Raji (cell line): ENCODE data around the gene ARHGAP4.

Source experiments
- POLR2A ChIP-seq: IDR thresholded peaks from 2 replicates; pipeline ENCODE4 v1.6.1; 2011; ENCODE audit warnings: low read depth, low read length, control low read depth; ENCODE audit not compliant: insufficient read depth

The ARHGAP4 gene

GRCh38 chrX:153953342-153953830, 27.3 kb upstream of the ARHGAP4 start:
- TF ChIP-seq POLR2A: no peak

GRCh38 chrX:153952373-153953026, 26.4 kb upstream of the ARHGAP4 start:
- no peak for TF ChIP-seq POLR2A

- no peak for TF ChIP-seq POLR2A
Observed at GRCh38 chrX:153951683-153952372, 25.8 kb upstream of the ARHGAP4 start.

DNA sequence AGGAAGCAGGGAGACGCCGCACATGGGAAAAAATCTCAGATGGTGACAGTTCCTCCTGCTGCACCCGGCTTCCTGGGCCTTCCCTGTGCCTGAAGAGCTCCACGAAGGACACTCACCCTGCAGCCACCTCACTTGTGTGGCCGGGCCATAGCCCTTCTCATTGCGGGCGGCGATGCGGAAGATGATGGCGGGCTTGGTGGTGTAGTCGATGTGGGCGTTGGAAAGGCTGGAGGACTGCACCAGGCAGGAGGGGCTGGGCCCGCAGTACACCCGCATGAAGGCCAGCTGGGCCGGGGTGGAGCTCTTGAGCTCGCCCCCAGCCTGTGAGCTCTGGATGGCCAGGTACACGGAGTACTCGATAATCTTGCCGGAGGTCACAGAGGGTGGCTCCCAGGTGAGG, 24.1 kb upstream of the ARHGAP4 start:
- TF ChIP-seq POLR2A: no peak

GRCh38 chrX:153948847-153949805, 23.1 kb upstream of the ARHGAP4 start:
- no peak for TF ChIP-seq POLR2A

DNA sequence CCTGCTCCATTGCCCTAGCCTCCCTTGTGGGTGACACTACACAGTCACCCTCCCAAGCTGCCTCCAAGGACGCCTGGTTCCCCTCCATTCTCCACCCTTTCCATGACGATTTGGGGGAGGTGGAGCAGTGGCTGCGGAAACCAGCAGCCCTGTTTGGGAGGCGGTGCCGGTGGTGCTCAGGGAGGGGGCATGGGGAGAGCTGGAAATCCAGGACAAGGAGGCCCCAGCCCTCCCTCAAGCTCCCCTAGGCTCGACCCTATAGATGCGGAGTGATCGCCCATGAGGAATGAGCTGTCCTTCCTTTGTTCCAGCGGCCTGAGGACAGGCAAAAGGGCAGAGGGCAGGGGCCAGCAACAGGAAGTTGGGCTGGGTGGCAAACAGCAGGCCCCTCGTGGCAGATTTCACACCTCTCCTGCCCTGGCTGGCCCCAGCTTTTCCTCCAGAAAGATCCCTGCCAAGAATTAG, 22.0 kb upstream of the ARHGAP4 start:
- no peak for TF ChIP-seq POLR2A

GRCh38 chrX:153947009-153947769, 21.1 kb upstream of the ARHGAP4 start:
- no peak for TF ChIP-seq POLR2A

GRCh38 chrX:153945956-153946943, 20.2 kb upstream of the ARHGAP4 start:
- no peak for TF ChIP-seq POLR2A

- TF ChIP-seq POLR2A: no peak
Observed at GRCh38 chrX:153944800-153945150, 18.7 kb upstream of the ARHGAP4 start.

DNA sequence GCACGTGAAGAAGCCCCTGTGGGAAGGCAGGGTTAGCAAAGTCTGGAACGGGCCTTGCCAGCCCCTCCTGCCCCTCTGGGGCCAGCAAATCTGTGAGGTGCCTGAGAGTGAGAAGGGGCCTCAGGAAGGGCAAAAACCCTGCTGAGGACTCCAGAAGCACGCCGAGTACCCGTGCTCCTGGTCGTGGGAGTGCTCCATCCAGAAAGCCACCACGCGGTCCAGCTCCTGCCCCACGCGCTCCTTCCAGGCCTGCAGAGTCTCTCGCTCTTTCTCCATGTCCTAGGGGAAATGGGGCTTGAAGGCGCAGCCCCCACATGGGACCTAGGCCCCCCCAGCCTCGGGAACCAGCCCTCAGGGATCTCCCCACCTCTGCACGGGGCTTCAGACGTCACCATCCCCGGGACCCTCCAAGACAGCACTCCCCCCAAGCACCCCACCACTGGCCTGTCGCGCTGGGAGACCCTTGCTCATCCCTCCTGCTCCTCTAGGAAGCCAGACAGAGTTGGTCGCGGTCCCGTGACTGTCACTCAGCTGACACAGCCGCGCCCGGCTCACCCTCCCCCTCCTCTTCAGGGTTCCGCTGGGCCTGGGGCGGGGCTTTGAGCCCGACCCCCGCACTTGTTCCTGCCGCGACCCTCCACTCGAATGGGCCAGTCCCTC, 18.2 kb upstream of the ARHGAP4 start, which contains the start of gene RENBP:
Gene RENBP, minus strand, starts transcription at position 504 of the 660 bp plus-strand sequence. Its CDS starts 33 bp downstream, at position 471.
- no peak for TF ChIP-seq POLR2A

GRCh38 chrX:153941336-153942252, 15.5 kb upstream of the ARHGAP4 start:
- no peak for TF ChIP-seq POLR2A

DNA sequence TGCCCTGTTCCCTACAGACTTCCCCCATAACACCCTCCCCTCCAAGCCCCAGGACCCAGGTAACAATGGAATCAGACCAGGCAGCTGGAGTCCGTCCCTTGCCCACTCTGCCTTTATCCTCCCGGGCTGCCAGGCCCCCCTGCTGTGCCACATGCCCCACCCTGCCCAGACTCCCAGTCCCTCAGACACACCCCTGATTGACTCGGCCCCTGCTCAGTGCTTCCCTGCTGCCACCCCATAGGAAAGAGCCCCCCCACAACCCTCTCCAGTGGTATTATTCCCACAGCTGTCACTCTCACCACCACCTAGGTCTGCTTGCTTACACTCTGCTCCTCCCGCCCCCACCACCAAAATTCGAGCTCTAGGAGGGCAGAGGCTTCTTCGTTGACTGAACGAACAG, 13.5 kb upstream of the ARHGAP4 start:
- TF ChIP-seq POLR2A: no peak
